Neural progenitor cell (in vitro differentiated cells): ENCODE measurements around the gene MILR1.

Experiments used
- EZH2phosphoT487 ChIP-seq: fragments of 200-600 bp; sonication (generic); IDR thresholded peaks from 2 replicates; pipeline ENCODE4 v1.6.1; 2017; ENCODE audit warnings: antibody characterized with exemption
- TF ChIP-seq, protein P1 (sequence below): fragments of 200-600 bp; sonication (generic); IDR thresholded peaks from 2 replicates; pipeline ENCODE4 v1.5.1; 2017; ENCODE audit warnings: antibody characterized with exemption, mild to moderate bottlenecking

GRCh38 chr17:64503821-64504768, 55.2 kb downstream of the MILR1 start:
- no peak for TF ChIP-seq EZH2phosphoT487
- TF ChIP-seq, protein P1, sequence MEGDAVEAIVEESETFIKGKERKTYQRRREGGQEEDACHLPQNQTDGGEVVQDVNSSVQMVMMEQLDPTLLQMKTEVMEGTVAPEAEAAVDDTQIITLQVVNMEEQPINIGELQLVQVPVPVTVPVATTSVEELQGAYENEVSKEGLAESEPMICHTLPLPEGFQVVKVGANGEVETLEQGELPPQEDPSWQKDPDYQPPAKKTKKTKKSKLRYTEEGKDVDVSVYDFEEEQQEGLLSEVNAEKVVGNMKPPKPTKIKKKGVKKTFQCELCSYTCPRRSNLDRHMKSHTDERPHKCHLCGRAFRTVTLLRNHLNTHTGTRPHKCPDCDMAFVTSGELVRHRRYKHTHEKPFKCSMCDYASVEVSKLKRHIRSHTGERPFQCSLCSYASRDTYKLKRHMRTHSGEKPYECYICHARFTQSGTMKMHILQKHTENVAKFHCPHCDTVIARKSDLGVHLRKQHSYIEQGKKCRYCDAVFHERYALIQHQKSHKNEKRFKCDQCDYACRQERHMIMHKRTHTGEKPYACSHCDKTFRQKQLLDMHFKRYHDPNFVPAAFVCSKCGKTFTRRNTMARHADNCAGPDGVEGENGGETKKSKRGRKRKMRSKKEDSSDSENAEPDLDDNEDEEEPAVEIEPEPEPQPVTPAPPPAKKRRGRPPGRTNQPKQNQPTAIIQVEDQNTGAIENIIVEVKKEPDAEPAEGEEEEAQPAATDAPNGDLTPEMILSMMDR: no peak
